Activated CD4-positive, alpha-beta T cell treated with anti-CD3 and anti-CD28 coated beads, Interleukin-2, amount 50 U/mL, for 4 hours (primary cell): ENCODE data around the gene LDLRAD4.

Experiments
- DNase-seq, 2 experiments: peaks; one replicate each; pipeline ENCODE4 v3.0.0-alpha.2; 2020

The LDLRAD4 gene

GRCh38 chr18:13570216-13570615 lies 351.7 kb downstream of the LDLRAD4 start:
- DNase-seq = no peak

GRCh38 chr18:13570856-13571495 lies 352.4 kb downstream of the LDLRAD4 start:
- no peak for DNase-seq

- DNase-seq = no peak
Measured at GRCh38 chr18:13572148-13572547, 353.6 kb downstream of the LDLRAD4 start.

GRCh38 chr18:13572721-13573120 lies 354.2 kb downstream of the LDLRAD4 start:
- no peak for DNase-seq

GRCh38 chr18:13573750-13574149 lies 355.2 kb downstream of the LDLRAD4 start:
- DNase-seq = no peak

- DNase-seq = no peak
Measured at GRCh38 chr18:13574355-13574754, 355.8 kb downstream of the LDLRAD4 start.

GRCh38 chr18:13574761-13575160 lies 356.2 kb downstream of the LDLRAD4 start:
- no peak for DNase-seq

GRCh38 chr18:13576598-13576997 lies 358.0 kb downstream of the LDLRAD4 start:
- DNase-seq = no peak

- peak; percentile 26 to 27 for DNase-seq
Measured at GRCh38 chr18:13577091-13577697, 358.6 kb downstream of the LDLRAD4 start.

GRCh38 chr18:13577781-13578180 lies 359.2 kb downstream of the LDLRAD4 start:
- no peak for DNase-seq

GRCh38 chr18:13578400-13578799 lies 359.8 kb downstream of the LDLRAD4 start:
- no peak for DNase-seq

GRCh38 chr18:13579874-13580273 lies 361.3 kb downstream of the LDLRAD4 start:
- no peak for DNase-seq

GRCh38 chr18:13580351-13580750 lies 361.8 kb downstream of the LDLRAD4 start:
- no peak for DNase-seq

GRCh38 chr18:13580991-13581390 lies 362.4 kb downstream of the LDLRAD4 start:
- no peak for DNase-seq

- no peak for DNase-seq
Measured at GRCh38 chr18:13581496-13582177, 363.1 kb downstream of the LDLRAD4 start.

- DNase-seq = no peak
Measured at GRCh38 chr18:13582178-13582670, 363.7 kb downstream of the LDLRAD4 start.

- DNase-seq = no peak
Measured at GRCh38 chr18:13583576-13584550, 365.3 kb downstream of the LDLRAD4 start.

- DNase-seq = no peak
Measured at GRCh38 chr18:13584825-13585224, 366.3 kb downstream of the LDLRAD4 start.

- DNase-seq = no peak
Measured at GRCh38 chr18:13585379-13586153, 367.0 kb downstream of the LDLRAD4 start.

- no peak for DNase-seq
Measured at GRCh38 chr18:13587001-13587400, 368.4 kb downstream of the LDLRAD4 start.

GRCh38 chr18:13587477-13587876 lies 368.9 kb downstream of the LDLRAD4 start:
- DNase-seq = no peak

- DNase-seq = no peak
Measured at GRCh38 chr18:13587937-13588336, 369.4 kb downstream of the LDLRAD4 start.
